ENCODE data around the gene MEI1.
"Not testable (repeated sequence)": the region's sequence is repeated elsewhere in the genome, so short reads cannot be mapped to it uniquely, and the experiment has no call there.

The MEI1 gene

GRCh38 chr22:41835462-41835861 lies 136.2 kb downstream of the MEI1 start:
- not testable (repeated sequence) for H3K27me3 ChIP-seq (ENCODE audit: control insufficient read depth in 1 of 2, insufficient read depth in 2 of 2, low read length in 2 of 2); H3K4me1 ChIP-seq (ENCODE audit: insufficient read depth, low read length); H3K9ac ChIP-seq (ENCODE audit: low read length); H3K4me3 ChIP-seq (ENCODE audit: low read depth in 1 of 2, low read length in 2 of 2); H3K9me3 ChIP-seq (ENCODE audit: low read length); H3K27ac ChIP-seq (ENCODE audit: low read depth, low read length)
- peaks cover 11% of the 10 kb centered on the region for H3K36me3 ChIP-seq (ENCODE audit: insufficient read depth, low read length)

- H3K27ac ChIP-seq (ENCODE audit: low read depth, low read length): no peak overlapping the region
- no peak overlapping the region for H3K4me3 ChIP-seq (ENCODE audit: low read depth in 1 of 2, low read length in 2 of 2)
- H3K9me3 ChIP-seq (ENCODE audit: low read length): no peaks in the 10 kb centered on the region
- peaks cover 10% of the 10 kb centered on the region for H3K4me1 ChIP-seq (ENCODE audit: insufficient read depth, low read length)
- no peak overlapping the region for H3K9ac ChIP-seq (ENCODE audit: low read length)
- no peaks in the 10 kb centered on the region for H3K27me3 ChIP-seq (ENCODE audit: control insufficient read depth in 1 of 2, insufficient read depth in 2 of 2, low read length in 2 of 2)
- peaks cover 11% of the 10 kb centered on the region for H3K36me3 ChIP-seq (ENCODE audit: insufficient read depth, low read length)
Measured at GRCh38 chr22:41836551-41836950, 137.2 kb downstream of the MEI1 start.

GRCh38 chr22:41838842-41839618 lies 139.7 kb downstream of the MEI1 start:
- Histone ChIP-seq H3K27me3 (ENCODE audit: control insufficient read depth in 1 of 2, insufficient read depth in 2 of 2, low read length in 2 of 2) (no peaks in the 10 kb centered on the region), H3K36me3 (ENCODE audit: insufficient read depth, low read length) (peaks cover 11% of the 10 kb centered on the region), H3K27ac (ENCODE audit: low read depth, low read length) (no peak overlapping the region), H3K9me3 (ENCODE audit: low read length) (no peaks in the 10 kb centered on the region), H3K4me3 (ENCODE audit: low read depth in 1 of 2, low read length in 2 of 2) (no peak overlapping the region), H3K4me1 (ENCODE audit: insufficient read depth, low read length) (peaks cover 9% of the 10 kb centered on the region), H3K9ac (ENCODE audit: low read length) (no peak overlapping the region)

GRCh38 chr22:41840216-41840615 lies 140.9 kb downstream of the MEI1 start:
- peaks cover 11% of the 10 kb centered on the region for H3K36me3 ChIP-seq (ENCODE audit: insufficient read depth, low read length)
- no peak overlapping the region for H3K4me3 ChIP-seq (ENCODE audit: low read depth in 1 of 2, low read length in 2 of 2)
- no peak overlapping the region for H3K9ac ChIP-seq (ENCODE audit: low read length)
- H3K27me3 ChIP-seq (ENCODE audit: control insufficient read depth in 1 of 2, insufficient read depth in 2 of 2, low read length in 2 of 2): no peaks in the 10 kb centered on the region
- no peaks in the 10 kb centered on the region for H3K9me3 ChIP-seq (ENCODE audit: low read length)
- no peak overlapping the region for H3K27ac ChIP-seq (ENCODE audit: low read depth, low read length)
- peaks cover 7% of the 10 kb centered on the region for H3K4me1 ChIP-seq (ENCODE audit: insufficient read depth, low read length)

- Histone ChIP-seq H3K4me1 (ENCODE audit: insufficient read depth, low read length) (peaks cover 7% of the 10 kb centered on the region), H3K27ac (ENCODE audit: low read depth, low read length) (no peak overlapping the region), H3K9ac (ENCODE audit: low read length) (no peak overlapping the region)
Measured at GRCh38 chr22:41841085-41841712, 141.9 kb downstream of the MEI1 start.

GRCh38 chr22:41842996-41843970 lies 144.0 kb downstream of the MEI1 start:
- H3K4me1 ChIP-seq (ENCODE audit: insufficient read depth, low read length): peaks cover 7% of the 10 kb centered on the region
- H3K36me3 ChIP-seq (ENCODE audit: insufficient read depth, low read length): no peaks in the 10 kb centered on the region
- no peak overlapping the region for H3K9ac ChIP-seq (ENCODE audit: low read length)
- H3K9me3 ChIP-seq (ENCODE audit: low read length): no peaks in the 10 kb centered on the region
- no peak overlapping the region for H3K27ac ChIP-seq (ENCODE audit: low read depth, low read length)
- no peak overlapping the region for H3K4me3 ChIP-seq (ENCODE audit: low read depth in 1 of 2, low read length in 2 of 2)
- no peaks in the 10 kb centered on the region for H3K27me3 ChIP-seq (ENCODE audit: control insufficient read depth in 1 of 2, insufficient read depth in 2 of 2, low read length in 2 of 2)

More at GRCh38 chr22:41841085-41841712, 141.9 kb downstream of the MEI1 start:
- peaks cover 8% of the 10 kb centered on the region for H3K36me3 ChIP-seq (ENCODE audit: insufficient read depth, low read length)
- no peaks in the 10 kb centered on the region for H3K27me3 ChIP-seq (ENCODE audit: control insufficient read depth in 1 of 2, insufficient read depth in 2 of 2, low read length in 2 of 2)
- H3K4me3 ChIP-seq (ENCODE audit: low read depth in 1 of 2, low read length in 2 of 2): no peak overlapping the region
- H3K9me3 ChIP-seq (ENCODE audit: low read length): no peaks in the 10 kb centered on the region

GRCh38 chr22:41844036-41844435 lies 144.7 kb downstream of the MEI1 start:
- Histone ChIP-seq H3K4me3 (ENCODE audit: low read depth in 1 of 2, low read length in 2 of 2) (no peak overlapping the region), H3K36me3 (ENCODE audit: insufficient read depth, low read length) (no peaks in the 10 kb centered on the region), H3K9ac (ENCODE audit: low read length) (no peak overlapping the region), H3K4me1 (ENCODE audit: insufficient read depth, low read length) (peaks cover 7% of the 10 kb centered on the region), H3K27me3 (ENCODE audit: control insufficient read depth in 1 of 2, insufficient read depth in 2 of 2, low read length in 2 of 2) (no peaks in the 10 kb centered on the region), H3K9me3 (ENCODE audit: low read length) (no peaks in the 10 kb centered on the region), H3K27ac (ENCODE audit: low read depth, low read length) (no peak overlapping the region)

GRCh38 chr22:41844513-41844912 lies 145.2 kb downstream of the MEI1 start:
- Histone ChIP-seq H3K4me1 (ENCODE audit: insufficient read depth, low read length) (peaks cover 7% of the 10 kb centered on the region), H3K9ac (ENCODE audit: low read length) (no peak overlapping the region), H3K27me3 (ENCODE audit: control insufficient read depth in 1 of 2, insufficient read depth in 2 of 2, low read length in 2 of 2) (no peaks in the 10 kb centered on the region), H3K36me3 (ENCODE audit: insufficient read depth, low read length) (no peaks in the 10 kb centered on the region), H3K4me3 (ENCODE audit: low read depth in 1 of 2, low read length in 2 of 2) (no peak overlapping the region), H3K27ac (ENCODE audit: low read depth, low read length) (no peak overlapping the region), H3K9me3 (ENCODE audit: low read length) (no peaks in the 10 kb centered on the region)

GRCh38 chr22:41845380-41846267 lies 146.3 kb downstream of the MEI1 start:
- H3K27ac ChIP-seq (ENCODE audit: low read depth, low read length): no peak overlapping the region
- H3K9me3 ChIP-seq (ENCODE audit: low read length): no peaks in the 10 kb centered on the region
- no peak overlapping the region for H3K9ac ChIP-seq (ENCODE audit: low read length)
- H3K27me3 ChIP-seq (ENCODE audit: control insufficient read depth in 1 of 2, insufficient read depth in 2 of 2, low read length in 2 of 2): no peaks in the 10 kb centered on the region
- H3K4me1 ChIP-seq (ENCODE audit: insufficient read depth, low read length): peaks cover 7% of the 10 kb centered on the region
- no peak overlapping the region for H3K4me3 ChIP-seq (ENCODE audit: low read depth in 1 of 2, low read length in 2 of 2)
- no peaks in the 10 kb centered on the region for H3K36me3 ChIP-seq (ENCODE audit: insufficient read depth, low read length)

GRCh38 chr22:41846268-41846987 lies 147.1 kb downstream of the MEI1 start:
- Histone ChIP-seq H3K36me3 (ENCODE audit: insufficient read depth, low read length) (no peaks in the 10 kb centered on the region), H3K27ac (ENCODE audit: low read depth, low read length) (no peak overlapping the region), H3K4me1 (ENCODE audit: insufficient read depth, low read length) (peaks cover 7% of the 10 kb centered on the region), H3K4me3 (ENCODE audit: low read depth in 1 of 2, low read length in 2 of 2) (no peak overlapping the region), H3K27me3 (ENCODE audit: control insufficient read depth in 1 of 2, insufficient read depth in 2 of 2, low read length in 2 of 2) (no peaks in the 10 kb centered on the region), H3K9me3 (ENCODE audit: low read length) (no peaks in the 10 kb centered on the region), H3K9ac (ENCODE audit: low read length) (no peak overlapping the region)
